Measurements from ENCODE around the gene KRT23. TPM values are rescaled to one million over a fixed set of nuclear protein-coding genes. Genes with fewer than 3 reads are reported as not detected.
A peak's percentile ranks its signal among the peaks of the same experiment; 100 is the strongest.

KRT23 gene
- total and polyA plus RNA-seq, 2 of the 13 experiments (the other 11 are each of a cell fraction or from before 2014, with no cell fraction given), result 24.7 to 51.1 TPM

DNA sequence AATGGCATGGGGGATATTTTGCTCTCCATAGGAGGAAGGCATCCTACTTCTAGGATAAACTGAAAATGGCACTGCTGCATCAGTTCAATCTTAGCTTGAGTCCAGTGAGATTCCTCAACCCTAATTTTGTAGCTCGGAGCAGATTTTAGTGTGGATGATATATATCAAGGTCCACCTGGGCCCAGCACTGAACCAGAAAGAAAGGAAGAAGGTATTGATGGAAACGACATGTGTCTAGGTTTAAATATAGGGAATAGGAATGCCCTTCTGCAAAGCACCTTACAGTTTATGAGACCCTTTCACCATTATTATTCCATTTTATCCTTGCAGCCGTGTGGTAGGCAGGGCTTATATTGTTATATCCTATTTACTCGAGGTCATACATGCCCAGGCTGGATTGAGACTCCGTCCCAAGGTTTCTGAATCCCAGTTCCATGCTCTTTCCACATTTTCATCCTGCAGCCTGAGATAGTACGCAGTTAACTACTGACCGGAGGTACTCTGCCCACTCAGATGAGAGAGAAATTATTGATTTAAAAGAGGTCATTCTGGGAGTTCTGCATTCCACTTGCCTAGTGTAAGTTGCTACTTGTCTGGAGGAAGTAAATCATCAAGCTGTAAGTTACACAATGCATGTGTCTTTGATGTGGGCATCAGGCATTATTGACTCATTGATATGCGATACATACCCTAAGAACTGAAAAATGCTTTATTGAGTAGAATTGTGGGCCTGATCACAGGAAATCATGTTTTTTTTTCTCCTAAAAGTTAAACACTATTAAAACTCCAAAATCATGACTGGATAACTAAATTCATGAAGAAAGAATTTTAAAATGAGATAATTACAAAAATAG lies 19.2 kb upstream of the KRT23 start (continued):
- TF ChIP-seq, protein P1, sequence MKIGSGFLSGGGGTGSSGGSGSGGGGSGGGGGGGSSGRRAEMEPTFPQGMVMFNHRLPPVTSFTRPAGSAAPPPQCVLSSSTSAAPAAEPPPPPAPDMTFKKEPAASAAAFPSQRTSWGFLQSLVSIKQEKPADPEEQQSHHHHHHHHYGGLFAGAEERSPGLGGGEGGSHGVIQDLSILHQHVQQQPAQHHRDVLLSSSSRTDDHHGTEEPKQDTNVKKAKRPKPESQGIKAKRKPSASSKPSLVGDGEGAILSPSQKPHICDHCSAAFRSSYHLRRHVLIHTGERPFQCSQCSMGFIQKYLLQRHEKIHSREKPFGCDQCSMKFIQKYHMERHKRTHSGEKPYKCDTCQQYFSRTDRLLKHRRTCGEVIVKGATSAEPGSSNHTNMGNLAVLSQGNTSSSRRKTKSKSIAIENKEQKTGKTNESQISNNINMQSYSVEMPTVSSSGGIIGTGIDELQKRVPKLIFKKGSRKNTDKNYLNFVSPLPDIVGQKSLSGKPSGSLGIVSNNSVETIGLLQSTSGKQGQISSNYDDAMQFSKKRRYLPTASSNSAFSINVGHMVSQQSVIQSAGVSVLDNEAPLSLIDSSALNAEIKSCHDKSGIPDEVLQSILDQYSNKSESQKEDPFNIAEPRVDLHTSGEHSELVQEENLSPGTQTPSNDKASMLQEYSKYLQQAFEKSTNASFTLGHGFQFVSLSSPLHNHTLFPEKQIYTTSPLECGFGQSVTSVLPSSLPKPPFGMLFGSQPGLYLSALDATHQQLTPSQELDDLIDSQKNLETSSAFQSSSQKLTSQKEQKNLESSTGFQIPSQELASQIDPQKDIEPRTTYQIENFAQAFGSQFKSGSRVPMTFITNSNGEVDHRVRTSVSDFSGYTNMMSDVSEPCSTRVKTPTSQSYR (CRISPR knock-in tag; IDR thresholded peaks at IDR 0.05; ENCODE audit: borderline replicate concordance), result peak; percentile 75; the same call in 1 of the 2 replicates
- TF ChIP-seq, protein P2, sequence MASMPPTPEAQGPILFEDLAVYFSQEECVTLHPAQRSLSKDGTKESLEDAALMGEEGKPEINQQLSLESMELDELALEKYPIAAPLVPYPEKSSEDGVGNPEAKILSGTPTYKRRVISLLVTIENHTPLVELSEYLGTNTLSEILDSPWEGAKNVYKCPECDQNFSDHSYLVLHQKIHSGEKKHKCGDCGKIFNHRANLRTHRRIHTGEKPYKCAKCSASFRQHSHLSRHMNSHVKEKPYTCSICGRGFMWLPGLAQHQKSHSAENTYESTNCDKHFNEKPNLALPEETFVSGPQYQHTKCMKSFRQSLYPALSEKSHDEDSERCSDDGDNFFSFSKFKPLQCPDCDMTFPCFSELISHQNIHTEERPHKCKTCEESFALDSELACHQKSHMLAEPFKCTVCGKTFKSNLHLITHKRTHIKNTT (CRISPR knock-in tag; IDR thresholded peaks at IDR 0.05), result no peak
- TF ChIP-seq PHF20 (CRISPR knock-in tag; IDR thresholded peaks at IDR 0.05) (no peak), FOXP1 (IDR thresholded peaks at IDR 0.05) (peak; percentile 90), FOXP1 (CRISPR knock-in tag; IDR thresholded peaks at IDR 0.05) (peak; percentile 99), TOE1 (CRISPR knock-in tag; IDR thresholded peaks at IDR 0.05) (peak; percentile 67; the same call in 1 of the 2 replicates), ISX (CRISPR knock-in tag; conservative IDR thresholded peaks at IDR 0.05) (no peak), ZNF724P (CRISPR knock-in tag; IDR thresholded peaks at IDR 0.05; ENCODE audit: borderline replicate concordance) (no peak), RBAK (CRISPR knock-in tag; IDR thresholded peaks at IDR 0.05) (peak; percentile 26; the same call in 1 of the 2 replicates), ZNF766 (CRISPR knock-in tag; IDR thresholded peaks at IDR 0.05; ENCODE audit: borderline replicate concordance) (peak; percentile 69; the same call in 1 of the 2 replicates), KMT2A (CRISPR knock-in tag; IDR thresholded peaks at IDR 0.05) (peak; percentile 58; the same call in 1 of the 2 replicates), REXO4 (CRISPR knock-in tag; IDR thresholded peaks at IDR 0.05; ENCODE audit: borderline replicate concordance) (no peak)
- TF ChIP-seq, protein P3, sequence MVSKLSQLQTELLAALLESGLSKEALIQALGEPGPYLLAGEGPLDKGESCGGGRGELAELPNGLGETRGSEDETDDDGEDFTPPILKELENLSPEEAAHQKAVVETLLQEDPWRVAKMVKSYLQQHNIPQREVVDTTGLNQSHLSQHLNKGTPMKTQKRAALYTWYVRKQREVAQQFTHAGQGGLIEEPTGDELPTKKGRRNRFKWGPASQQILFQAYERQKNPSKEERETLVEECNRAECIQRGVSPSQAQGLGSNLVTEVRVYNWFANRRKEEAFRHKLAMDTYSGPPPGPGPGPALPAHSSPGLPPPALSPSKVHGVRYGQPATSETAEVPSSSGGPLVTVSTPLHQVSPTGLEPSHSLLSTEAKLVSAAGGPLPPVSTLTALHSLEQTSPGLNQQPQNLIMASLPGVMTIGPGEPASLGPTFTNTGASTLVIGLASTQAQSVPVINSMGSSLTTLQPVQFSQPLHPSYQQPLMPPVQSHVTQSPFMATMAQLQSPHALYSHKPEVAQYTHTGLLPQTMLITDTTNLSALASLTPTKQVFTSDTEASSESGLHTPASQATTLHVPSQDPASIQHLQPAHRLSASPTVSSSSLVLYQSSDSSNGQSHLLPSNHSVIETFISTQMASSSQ (IDR thresholded peaks at IDR 0.05; ENCODE audit: low read depth), result peak; percentile 96
- TF ChIP-seq, protein P3 (CRISPR knock-in tag; IDR thresholded peaks at IDR 0.05; ENCODE audit: borderline replicate concordance), result peak; percentile 98
- TF ChIP-seq, protein P4, sequence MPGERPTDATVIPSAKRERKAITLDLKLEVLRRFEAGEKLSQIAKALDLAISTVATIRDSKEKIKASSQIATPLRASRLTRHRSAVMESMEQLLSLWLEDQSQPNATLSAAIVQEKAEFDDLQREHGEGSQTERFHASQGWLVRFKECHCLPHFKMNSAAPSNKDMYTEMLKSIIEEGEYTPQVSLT (CRISPR knock-in tag; IDR thresholded peaks at IDR 0.05; ENCODE audit: borderline replicate concordance, low read depth), result no peak
- TF ChIP-seq, protein P5, sequence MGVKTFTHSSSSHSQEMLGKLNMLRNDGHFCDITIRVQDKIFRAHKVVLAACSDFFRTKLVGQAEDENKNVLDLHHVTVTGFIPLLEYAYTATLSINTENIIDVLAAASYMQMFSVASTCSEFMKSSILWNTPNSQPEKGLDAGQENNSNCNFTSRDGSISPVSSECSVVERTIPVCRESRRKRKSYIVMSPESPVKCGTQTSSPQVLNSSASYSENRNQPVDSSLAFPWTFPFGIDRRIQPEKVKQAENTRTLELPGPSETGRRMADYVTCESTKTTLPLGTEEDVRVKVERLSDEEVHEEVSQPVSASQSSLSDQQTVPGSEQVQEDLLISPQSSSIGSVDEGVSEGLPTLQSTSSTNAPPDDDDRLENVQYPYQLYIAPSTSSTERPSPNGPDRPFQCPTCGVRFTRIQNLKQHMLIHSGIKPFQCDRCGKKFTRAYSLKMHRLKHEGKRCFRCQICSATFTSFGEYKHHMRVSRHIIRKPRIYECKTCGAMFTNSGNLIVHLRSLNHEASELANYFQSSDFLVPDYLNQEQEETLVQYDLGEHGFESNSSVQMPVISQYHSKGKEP (CRISPR knock-in tag; IDR thresholded peaks at IDR 0.05), result no peak
- TF ChIP-seq, protein P6, sequence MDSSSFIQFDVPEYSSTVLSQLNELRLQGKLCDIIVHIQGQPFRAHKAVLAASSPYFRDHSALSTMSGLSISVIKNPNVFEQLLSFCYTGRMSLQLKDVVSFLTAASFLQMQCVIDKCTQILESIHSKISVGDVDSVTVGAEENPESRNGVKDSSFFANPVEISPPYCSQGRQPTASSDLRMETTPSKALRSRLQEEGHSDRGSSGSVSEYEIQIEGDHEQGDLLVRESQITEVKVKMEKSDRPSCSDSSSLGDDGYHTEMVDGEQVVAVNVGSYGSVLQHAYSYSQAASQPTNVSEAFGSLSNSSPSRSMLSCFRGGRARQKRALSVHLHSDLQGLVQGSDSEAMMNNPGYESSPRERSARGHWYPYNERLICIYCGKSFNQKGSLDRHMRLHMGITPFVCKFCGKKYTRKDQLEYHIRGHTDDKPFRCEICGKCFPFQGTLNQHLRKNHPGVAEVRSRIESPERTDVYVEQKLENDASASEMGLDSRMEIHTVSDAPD (CRISPR knock-in tag; IDR thresholded peaks at IDR 0.05), result peak; percentile 77; the same call in 1 of the 2 replicates
